K562 (cell line): ENCODE data around the gene ABCC10. TPM values are rescaled to one million over a fixed set of nuclear protein-coding genes. Genes with fewer than 3 reads are reported as not detected.

ENCODE experiments used
- ATAC-seq: fragments of 200-7000 bp; cut with Tn5 transposase; 3 replicates; pipeline ENCODE4 v1.9.1; 2020; ENCODE audit warnings: moderate library complexity
- BruUV-seq: library from RNA; stranded (reverse); fragments of 400-500 nt; replicated peaks from 2 replicates; lab custom pipeline; 2021; lab: Mats Ljungman, UMichigan
- CTCF ChIA-PET: fragments of 300-600 bp; formaldehyde crosslinking; extraction: SDS; loops from one replicate; lab custom pipeline; 2021; ENCODE audit warnings: low intra/inter-chr PET ratio; lab: Yijun Ruan, JAX
- POLR2A ChIA-PET: fragments of 300-600, 350-650 bp; sonication (Branson Sonifier 250); formaldehyde crosslinking; extraction: SDS; loops from one replicate; lab custom pipeline; 2021; ENCODE audit warnings: antibody characterized with exemption, inconsistent platforms; lab: Yijun Ruan, JAX
- DNase-seq, 4 experiments: peaks; one replicate each; pipeline versions ENCODE4 v3.0.0 to v3.0.0-alpha.2; 2011 to 2018; ENCODE audit warnings: low spot score in 3 of 4, mixed read lengths in 3 of 4; ENCODE audit errors: extremely low read depth in 1 of 4
- FAIRE-seq: peaks from 2 replicates; lab custom pipeline; 2011; peaks lifted over from hg19 to GRCh38; lab: Jason Lieb, UNC
- H2AFZ ChIP-seq: 2 replicates; pipeline ENCODE4 v1.6.0; 2011; ENCODE audit warnings: low read depth, low read length, control low read depth, inconsistent platforms
- H3K27ac ChIP-seq: fragments of 200-600 bp; 3 replicates; pipeline ENCODE4 v1.8.0; 2011; ENCODE audit warnings: low read depth, mild to moderate bottlenecking, control low read depth, inconsistent platforms, low read length, moderate library complexity, mixed read lengths; ENCODE audit errors: extremely low read depth
- H3K27me3 ChIP-seq, 2 experiments: fragments of 300-600 bp in 1 of 2; 2 replicates in 1 of 2; 3 replicates in 1 of 2; pipeline versions ENCODE4 v1.6.0 to v1.8.0; 2011; ENCODE audit warnings: inconsistent platforms in 2 of 2, low read length in 2 of 2, mild to moderate bottlenecking in 1 of 2, mixed read lengths in 1 of 2, moderate library complexity in 1 of 2; ENCODE audit not compliant: control insufficient read depth in 2 of 2, insufficient read depth in 2 of 2
- H3K36me3 ChIP-seq: fragments of 300-600 bp; 3 replicates; pipeline ENCODE4 v1.8.0; 2011; ENCODE audit warnings: mild to moderate bottlenecking, low read length, inconsistent platforms; ENCODE audit not compliant: control insufficient read depth, insufficient read depth
- H3K4me1 ChIP-seq, 2 experiments: fragments of 200-600 bp in 1 of 2; replicated peaks in 1 of 2; 2 replicates in 1 of 2; 3 replicates in 1 of 2; pipeline versions ENCODE4 v1.5.1 to v1.8.0; 2011; ENCODE audit warnings: inconsistent platforms in 2 of 2, low read length in 2 of 2, mild to moderate bottlenecking in 1 of 2, mixed read lengths in 1 of 2, moderate library complexity in 1 of 2; ENCODE audit not compliant: control insufficient read depth in 2 of 2, insufficient read depth in 2 of 2
- H3K4me2 ChIP-seq: 2 replicates; pipeline ENCODE4 v1.6.1; 2011; ENCODE audit warnings: low read length, control low read depth, inconsistent platforms, mixed read lengths; ENCODE audit not compliant: insufficient read depth
- H3K4me3 ChIP-seq: fragments of 200-600 bp; sonication (generic), shearing (Covaris generic); 2 replicates; pipeline ENCODE4 v1.5.1; 2016; ENCODE audit warnings: control low read depth, inconsistent platforms
- H3K79me2 ChIP-seq: fragments of 200-600 bp; 3 replicates; pipeline ENCODE4 v1.8.0; 2011; ENCODE audit warnings: low read length, inconsistent platforms; ENCODE audit not compliant: control insufficient read depth, insufficient read depth
- H3K9ac ChIP-seq, 2 experiments: 2 replicates each; pipeline versions ENCODE4 v1.6.0 to v1.6.1; 2011; ENCODE audit warnings: low read depth in 2 of 2, low read length in 2 of 2, control low read depth in 1 of 2, inconsistent platforms in 1 of 2, mild to moderate bottlenecking in 1 of 2, mixed read lengths in 1 of 2; ENCODE audit not compliant: insufficient read depth in 1 of 2
- H3K9me1 ChIP-seq: one replicate; pipeline ENCODE4 v1.6.0; 2011; ENCODE audit warnings: inconsistent platforms, mild to moderate bottlenecking, low read length, moderate library complexity; ENCODE audit not compliant: control insufficient read depth, insufficient read depth
- H3K9me3 ChIP-seq: replicated peaks from 2 replicates; pipeline ENCODE4 v1.5.1; 2011; ENCODE audit warnings: low read depth, low read length, inconsistent platforms; ENCODE audit not compliant: control insufficient read depth, insufficient read depth
- H4K20me1 ChIP-seq: replicated peaks from 2 replicates; pipeline ENCODE4 v1.6.1; 2011; ENCODE audit warnings: low read length, inconsistent platforms, mixed read lengths; ENCODE audit not compliant: control insufficient read depth, insufficient read depth
- ARID3A ChIP-seq: IDR thresholded peaks from 2 replicates; pipeline ENCODE4 v1.6.1; 2012; ENCODE audit warnings: low read depth, low read length, improper control_type of control experiment, borderline replicate concordance
- BACH1 ChIP-seq: fragments of 200-800 bp; sonication (Bioruptor generic); IDR thresholded peaks from 2 replicates; pipeline ENCODE4 v1.6.1; 2016; ENCODE audit warnings: missing genetic modification characterization, missing compliant biosample characterization
- EZH2 ChIP-seq: IDR thresholded peaks from 2 replicates; pipeline ENCODE4 v1.6.1; 2012; ENCODE audit warnings: low read depth, mild to moderate bottlenecking, inconsistent platforms, low read length, borderline replicate concordance
- FOXJ2 ChIP-seq: fragments of 200-800 bp; sonication (Bioruptor generic); IDR thresholded peaks from 2 replicates; pipeline ENCODE4 v1.6.1; 2016; ENCODE audit warnings: missing genetic modification characterization, missing compliant biosample characterization
- HDAC2 ChIP-seq: fragments of 450-650 bp; IDR thresholded peaks from 2 replicates; pipeline ENCODE4 v1.6.1; 2016; ENCODE audit warnings: mild to moderate bottlenecking
- JUNB ChIP-seq: fragments of 450-650 bp; formaldehyde crosslinking; conservative IDR thresholded peaks from 2 replicates; pipeline ENCODE4 v1.4.0; 2020; ENCODE audit warnings: mild to moderate bottlenecking
- MITF ChIP-seq: IDR thresholded peaks from 2 replicates; pipeline ENCODE4 v1.6.1; 2014; ENCODE audit warnings: antibody characterized with exemption
- MTA3 ChIP-seq: fragments of 450-650 bp; formaldehyde crosslinking; IDR thresholded peaks from 2 replicates; pipeline ENCODE4 v1.6.1; 2017; ENCODE audit warnings: mild to moderate bottlenecking, borderline replicate concordance
- OTX1 ChIP-seq: fragments of 450-650 bp; formaldehyde crosslinking; IDR thresholded peaks from 2 replicates; pipeline ENCODE4 v1.4.0; 2022; ENCODE audit warnings: mild to moderate bottlenecking
- SAFB ChIP-seq: fragments of 200-400 bp; formaldehyde crosslinking; IDR thresholded peaks from 2 replicates; pipeline ENCODE4 v1.6.1; 2017; ENCODE audit warnings: low read depth, low read length, borderline replicate concordance
- WGBS: fragments of 100-300 bp; shearing (Covaris generic); methylation state at CpG from one replicate; pipeline ENCODE4 v1.1.6; 2016; ENCODE audit warnings: low coverage, mixed read lengths; ENCODE audit not compliant: insufficient coverage; ENCODE audit errors: missing lambda C conversion rate; 5-methylcytosine and 5-hydroxymethylcytosine counted together
- in situ Hi-C: fragments of 300-500 bp; cut with MboI; formaldehyde crosslinking; loops from 4 replicates; pipeline ENCODE4 v1.15.0; 2018; ENCODE audit warnings: inconsistent platforms, mixed read lengths
- intact Hi-C: fragments of 100-400 bp; cut with micrococcal nuclease; formaldehyde crosslinking; loops from 2 replicates; pipeline ENCODE4 v1.14.2; 2022
- polyA plus RNA-seq, 8 experiments: library from polyadenylated mRNA; depleted of rRNA in 4 of 8; stranded (reverse) in 5 of 8; unstranded in 3 of 8; fragments of >200 nt; fragmentation: Nextera tagmentation in 2 of 8; fragmentation: Illumina TruSeq in 1 of 8; extraction: Ambion mirVana in 2 of 8; extraction: Trizol in 1 of 8; gene quantifications; 2 replicates each; pipeline versions ENCODE4 v1.2.1 to v1.2.3, GENCODE V29; 2011 to 2014; ENCODE audit warnings: inconsistent platforms in 1 of 8, missing spikeins in 1 of 8
- total RNA-seq, 7 experiments: library from RNA; depleted of rRNA in 6 of 7; stranded (reverse); fragments of >200 nt in 6 of 7; fragmentation: Illumina TruSeq in 2 of 7; extraction: Trizol in 2 of 7; gene quantifications; 2 replicates each; pipeline versions ENCODE4 v1.2.1 to v1.2.3, GENCODE V29; 2011 to 2021; ENCODE audit warnings: low replicate concordance in 1 of 7
- TF ChIP-seq, protein P1 (sequence below): conservative IDR thresholded peaks from 2 replicates; pipeline ENCODE4 v1.6.1; 2011; ENCODE audit warnings: low read depth, mild to moderate bottlenecking, low read length; ENCODE audit not compliant: control insufficient read depth
- TF ChIP-seq, protein P2 (sequence below): fragments of 450-650 bp; IDR thresholded peaks from 2 replicates; pipeline ENCODE4 v1.6.1; 2018; ENCODE audit warnings: mild to moderate bottlenecking, low read depth; ENCODE audit not compliant: partially characterized antibody
- TF ChIP-seq, protein P3 (sequence below): sonication (generic); formaldehyde crosslinking; IDR thresholded peaks from 2 replicates; pipeline ENCODE4 v1.8.0; 2023; ENCODE audit warnings: mild to moderate bottlenecking, missing genetic modification reagents
- TF ChIP-seq, protein P4 (sequence below): fragments of 450-650 bp; formaldehyde crosslinking; IDR thresholded peaks from 2 replicates; pipeline ENCODE4 v1.4.0; 2020; ENCODE audit warnings: mild to moderate bottlenecking, moderate library complexity

ABCC10 gene
- total and polyA plus RNA-seq, 9 of the 15 experiments (the other 6 are each of a cell fraction or from before 2014, with no cell fraction given) = 2.4 to 29.1 (median 13.7) TPM

- no peak overlapping the region for H3K27ac ChIP-seq
- H3K27me3 ChIP-seq = peaks cover 4 to 38% of the 10 kb centered on the region in 2 experiments; a peak in 4 of 5 replicates
- POLR2A ChIA-PET = interaction anchor here (0.7 to 1.4 kb wide), 4 partner anchors 8 to 35 kb away, joined by 3 to 7 read pairs (median 4); no protein-coding TSS in a partner anchor
- no peaks in the 10 kb centered on the region for H3K36me3 ChIP-seq
- no peak for FAIRE-seq
- H3K4me1 ChIP-seq = peaks cover 0 to 6% of the 10 kb centered on the region in 2 experiments; a peak in 1 of 5 replicates
- CTCF ChIA-PET = no interaction called here
- no peak overlapping the region for H3K4me2 ChIP-seq
- no peak overlapping the region; a peak in 1 of 4 replicates for H3K9ac ChIP-seq
- H3K79me2 ChIP-seq = no peaks in the 10 kb centered on the region
- in situ Hi-C loops = no loop called here
- no peaks in the 10 kb centered on the region for H3K9me1 ChIP-seq
- no peak for DNase-seq
- H4K20me1 ChIP-seq = no peaks in the 10 kb centered on the region
- H3K9me3 ChIP-seq = no peaks in the 10 kb centered on the region
- ATAC-seq = no peak
- no TSS peak for BruUV-seq
- no peak overlapping the region for H2AFZ ChIP-seq
- 1% methylated on average over 5 of the region's 5 CpGs for WGBS
- intact Hi-C loops = no loop called here
- H3K4me3 ChIP-seq = no peak overlapping the region
- TF ChIP-seq SAFB (no peak), OTX1 (CRISPR knock-in tag) (no peak), JUNB (CRISPR knock-in tag) (no peak), MTA3 (no peak), ARID3A (no peak), HDAC2 (no peak), EZH2 (no peak), BACH1 (no peak), FOXJ2 (no peak), MITF (no peak)
- TF ChIP-seq, protein P1, sequence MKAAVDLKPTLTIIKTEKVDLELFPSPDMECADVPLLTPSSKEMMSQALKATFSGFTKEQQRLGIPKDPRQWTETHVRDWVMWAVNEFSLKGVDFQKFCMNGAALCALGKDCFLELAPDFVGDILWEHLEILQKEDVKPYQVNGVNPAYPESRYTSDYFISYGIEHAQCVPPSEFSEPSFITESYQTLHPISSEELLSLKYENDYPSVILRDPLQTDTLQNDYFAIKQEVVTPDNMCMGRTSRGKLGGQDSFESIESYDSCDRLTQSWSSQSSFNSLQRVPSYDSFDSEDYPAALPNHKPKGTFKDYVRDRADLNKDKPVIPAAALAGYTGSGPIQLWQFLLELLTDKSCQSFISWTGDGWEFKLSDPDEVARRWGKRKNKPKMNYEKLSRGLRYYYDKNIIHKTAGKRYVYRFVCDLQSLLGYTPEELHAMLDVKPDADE = no peak
- TF ChIP-seq, protein P2, sequence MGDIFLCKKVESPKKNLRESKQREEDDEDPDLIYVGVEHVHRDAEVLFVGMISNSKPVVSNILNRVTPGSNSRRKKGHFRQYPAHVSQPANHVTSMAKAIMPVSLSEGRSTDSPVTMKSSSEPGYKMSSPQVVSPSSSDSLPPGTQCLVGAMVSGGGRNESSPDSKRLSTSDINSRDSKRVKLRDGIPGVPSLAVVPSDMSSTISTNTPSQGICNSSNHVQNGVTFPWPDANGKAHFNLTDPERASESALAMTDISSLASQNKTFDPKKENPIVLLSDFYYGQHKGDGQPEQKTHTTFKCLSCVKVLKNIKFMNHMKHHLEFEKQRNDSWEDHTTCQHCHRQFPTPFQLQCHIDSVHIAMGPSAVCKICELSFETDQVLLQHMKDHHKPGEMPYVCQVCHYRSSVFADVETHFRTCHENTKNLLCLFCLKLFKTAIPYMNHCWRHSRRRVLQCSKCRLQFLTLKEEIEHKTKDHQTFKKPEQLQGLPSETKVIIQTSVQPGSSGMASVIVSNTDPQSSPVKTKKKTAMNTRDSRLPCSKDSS = no peak
- TF ChIP-seq, protein P3, sequence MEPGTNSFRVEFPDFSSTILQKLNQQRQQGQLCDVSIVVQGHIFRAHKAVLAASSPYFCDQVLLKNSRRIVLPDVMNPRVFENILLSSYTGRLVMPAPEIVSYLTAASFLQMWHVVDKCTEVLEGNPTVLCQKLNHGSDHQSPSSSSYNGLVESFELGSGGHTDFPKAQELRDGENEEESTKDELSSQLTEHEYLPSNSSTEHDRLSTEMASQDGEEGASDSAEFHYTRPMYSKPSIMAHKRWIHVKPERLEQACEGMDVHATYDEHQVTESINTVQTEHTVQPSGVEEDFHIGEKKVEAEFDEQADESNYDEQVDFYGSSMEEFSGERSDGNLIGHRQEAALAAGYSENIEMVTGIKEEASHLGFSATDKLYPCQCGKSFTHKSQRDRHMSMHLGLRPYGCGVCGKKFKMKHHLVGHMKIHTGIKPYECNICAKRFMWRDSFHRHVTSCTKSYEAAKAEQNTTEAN (CRISPR knock-in tag) = no peak
- TF ChIP-seq, protein P4, sequence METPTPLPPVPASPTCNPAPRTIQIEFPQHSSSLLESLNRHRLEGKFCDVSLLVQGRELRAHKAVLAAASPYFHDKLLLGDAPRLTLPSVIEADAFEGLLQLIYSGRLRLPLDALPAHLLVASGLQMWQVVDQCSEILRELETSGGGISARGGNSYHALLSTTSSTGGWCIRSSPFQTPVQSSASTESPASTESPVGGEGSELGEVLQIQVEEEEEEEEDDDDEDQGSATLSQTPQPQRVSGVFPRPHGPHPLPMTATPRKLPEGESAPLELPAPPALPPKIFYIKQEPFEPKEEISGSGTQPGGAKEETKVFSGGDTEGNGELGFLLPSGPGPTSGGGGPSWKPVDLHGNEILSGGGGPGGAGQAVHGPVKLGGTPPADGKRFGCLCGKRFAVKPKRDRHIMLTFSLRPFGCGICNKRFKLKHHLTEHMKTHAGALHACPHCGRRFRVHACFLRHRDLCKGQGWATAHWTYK = no peak
Measured at GRCh38 chr6:43412541-43412940, 14.8 kb upstream of the ABCC10 start.
